ENCODE measurements around the gene GLYATL1B. TPM values are rescaled to one million over a fixed set of nuclear protein-coding genes. Genes with fewer than 3 reads are reported as not detected.
"Not testable (repeated sequence)": the region's sequence is repeated elsewhere in the genome, so short reads cannot be mapped to it uniquely, and the experiment has no call there.

GLYATL1B gene, protein sequence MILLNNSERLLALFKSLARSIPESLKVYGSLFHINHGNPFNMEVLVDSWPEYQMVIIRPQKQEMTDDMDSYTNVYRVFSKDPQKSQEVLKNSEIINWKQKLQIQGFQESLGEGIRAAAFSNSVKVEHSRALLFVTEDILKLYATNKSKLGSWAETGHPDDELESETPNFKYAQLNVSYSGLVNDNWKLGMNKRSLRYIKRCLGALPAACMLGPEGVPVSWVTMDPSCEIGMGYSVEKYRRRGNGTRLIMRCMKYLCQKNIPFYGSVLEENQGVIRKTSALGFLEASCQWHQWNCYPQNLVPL
- polyA plus RNA-seq (ENCODE audit: insufficient read length) = not detected

DNA sequence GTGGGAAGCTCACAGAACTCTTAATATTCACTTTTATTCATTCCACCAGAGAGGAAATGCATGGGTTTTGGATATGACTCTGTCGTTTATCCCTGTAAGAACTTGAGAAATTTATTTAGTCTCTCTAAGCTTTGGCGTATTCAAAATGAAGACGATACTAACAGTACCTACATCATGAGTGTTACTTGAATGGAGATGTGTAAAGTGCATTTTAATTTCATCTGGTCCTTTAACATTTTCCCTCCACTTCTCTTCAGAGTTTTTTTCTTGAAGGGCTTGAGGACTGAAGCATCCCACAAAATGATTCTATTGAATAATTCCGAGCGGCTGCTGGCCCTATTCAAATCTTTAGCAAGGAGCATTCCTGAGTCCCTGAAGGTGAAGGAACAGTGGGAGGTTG, at the start of gene GLYATL1B:
TSS of gene GLYATL1B (plus strand) at position 301 of the 400 bp plus-strand sequence. CDS start at position 301, 0 bp downstream.
- not testable (repeated sequence) for DNase-seq

DNA sequence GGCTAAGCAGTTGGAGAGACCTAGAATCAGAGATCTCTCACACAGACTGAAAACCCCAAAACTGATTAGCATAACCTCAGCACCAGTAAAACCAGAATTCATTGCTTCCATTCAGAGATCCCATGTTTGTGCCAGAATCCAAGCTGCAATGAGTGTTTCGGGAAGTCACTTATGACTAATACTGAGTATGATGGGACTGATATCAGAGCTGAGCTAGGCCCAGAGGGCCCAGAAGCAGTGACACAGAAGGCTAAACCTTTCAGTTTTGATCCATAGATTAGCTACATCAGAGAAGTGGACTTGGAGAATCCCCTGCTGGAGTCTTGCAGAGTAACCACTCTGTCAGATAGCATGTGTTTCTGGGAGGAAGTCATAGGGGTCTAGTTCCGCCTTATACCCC, 49.6 kb upstream of the GLYATL1B start:
- DNase-seq = not testable (repeated sequence)

DNA sequence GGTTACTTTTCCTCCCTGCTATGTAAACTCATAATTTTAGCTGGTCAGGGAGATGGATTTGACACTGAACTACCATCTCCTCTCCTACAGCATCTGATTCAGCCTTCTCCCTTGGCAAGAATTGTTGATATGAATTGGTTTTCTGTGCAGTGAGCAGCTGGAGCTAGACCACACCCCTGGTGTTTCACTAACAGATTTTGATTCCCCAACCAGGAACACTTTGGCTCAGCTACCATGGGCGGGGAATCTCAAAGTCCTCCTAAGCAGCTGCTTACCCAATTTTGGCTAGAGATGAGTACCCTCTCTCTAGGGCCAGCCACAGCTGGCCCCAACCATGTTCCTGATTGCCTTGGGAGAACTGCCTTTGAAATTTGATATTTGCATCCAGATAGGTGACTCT, 48.7 kb upstream of the GLYATL1B start:
- DNase-seq = peak; percentile 14

DNA sequence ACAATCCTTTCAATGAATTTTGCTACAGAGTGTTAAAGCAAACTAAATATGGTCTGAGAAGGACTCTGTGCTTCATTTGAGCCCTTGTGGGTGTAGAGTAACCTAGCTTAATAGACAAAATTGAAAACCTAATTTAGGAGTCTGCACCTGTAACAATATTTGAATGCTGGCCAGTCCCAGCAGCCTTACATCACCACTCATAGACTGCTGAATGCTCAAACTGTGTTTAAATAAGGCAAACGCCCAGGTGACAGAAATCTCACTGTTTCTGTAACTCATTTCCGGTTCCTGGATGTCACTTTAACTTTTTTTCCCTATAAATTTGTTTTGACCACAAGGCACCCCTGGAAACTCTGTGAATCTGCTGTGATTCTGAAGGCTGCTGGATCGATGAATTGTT, 45.5 kb upstream of the GLYATL1B start:
- DNase-seq = no peak

DNA sequence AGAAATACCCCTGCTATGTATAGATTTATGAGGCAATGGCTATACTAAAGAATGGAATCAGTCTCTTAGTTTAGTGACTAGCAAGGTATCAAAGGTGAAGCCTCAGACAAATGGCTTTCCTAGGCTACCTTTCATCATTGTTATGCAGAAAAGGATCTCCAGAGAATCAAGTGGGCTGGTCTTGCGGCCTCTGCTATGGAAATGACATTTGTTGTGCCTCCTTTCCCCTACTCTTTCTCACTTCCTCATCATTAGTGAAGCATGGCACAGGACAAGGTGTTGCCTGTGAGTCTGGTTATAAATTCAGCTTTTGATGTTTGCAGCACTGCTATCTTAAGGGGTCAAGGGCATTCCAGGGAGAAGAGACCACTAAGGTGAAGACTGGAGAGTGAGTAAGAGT, 34.7 kb upstream of the GLYATL1B start:
- not testable (repeated sequence) for DNase-seq

DNA sequence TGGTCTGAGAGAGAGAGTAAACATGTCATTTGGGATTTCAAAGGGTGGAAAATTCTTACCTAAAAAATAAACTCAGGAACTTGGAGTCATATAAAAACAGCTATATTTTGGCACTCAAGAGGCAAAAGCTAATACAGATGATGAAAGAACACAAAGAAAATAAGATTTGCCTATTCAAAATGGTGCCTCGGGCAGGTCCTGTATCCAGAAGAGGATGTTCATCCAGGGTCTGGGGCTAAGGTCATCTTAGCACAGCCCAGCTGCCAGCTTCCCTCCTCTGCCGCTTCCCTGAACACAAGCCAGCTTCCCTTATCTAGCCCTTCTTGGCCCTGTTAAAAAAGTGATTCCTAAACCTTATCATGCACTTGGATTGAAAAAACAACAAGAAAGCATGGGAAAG, 33.8 kb upstream of the GLYATL1B start:
- not testable (repeated sequence) for DNase-seq

DNA sequence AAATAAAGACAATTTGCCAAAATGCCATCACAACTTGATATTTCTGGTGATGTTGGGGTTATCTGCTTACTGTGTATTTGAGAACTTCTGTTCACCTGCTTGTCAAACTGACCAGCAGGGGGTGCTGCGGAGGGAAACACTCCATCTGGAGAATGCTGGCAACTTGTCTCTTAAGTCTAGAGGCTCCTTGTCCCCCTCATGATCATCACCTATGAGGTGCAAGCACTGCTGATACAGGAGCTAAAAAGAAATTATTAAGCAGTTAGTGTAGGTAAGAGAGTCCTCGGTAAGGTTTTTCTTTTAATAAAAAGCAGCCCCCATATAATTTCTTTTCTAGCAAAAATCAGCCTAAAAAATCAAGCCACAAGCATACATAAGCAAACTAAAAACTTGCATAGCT, 32.7 kb upstream of the GLYATL1B start:
- DNase-seq = peak; percentile 7

DNA sequence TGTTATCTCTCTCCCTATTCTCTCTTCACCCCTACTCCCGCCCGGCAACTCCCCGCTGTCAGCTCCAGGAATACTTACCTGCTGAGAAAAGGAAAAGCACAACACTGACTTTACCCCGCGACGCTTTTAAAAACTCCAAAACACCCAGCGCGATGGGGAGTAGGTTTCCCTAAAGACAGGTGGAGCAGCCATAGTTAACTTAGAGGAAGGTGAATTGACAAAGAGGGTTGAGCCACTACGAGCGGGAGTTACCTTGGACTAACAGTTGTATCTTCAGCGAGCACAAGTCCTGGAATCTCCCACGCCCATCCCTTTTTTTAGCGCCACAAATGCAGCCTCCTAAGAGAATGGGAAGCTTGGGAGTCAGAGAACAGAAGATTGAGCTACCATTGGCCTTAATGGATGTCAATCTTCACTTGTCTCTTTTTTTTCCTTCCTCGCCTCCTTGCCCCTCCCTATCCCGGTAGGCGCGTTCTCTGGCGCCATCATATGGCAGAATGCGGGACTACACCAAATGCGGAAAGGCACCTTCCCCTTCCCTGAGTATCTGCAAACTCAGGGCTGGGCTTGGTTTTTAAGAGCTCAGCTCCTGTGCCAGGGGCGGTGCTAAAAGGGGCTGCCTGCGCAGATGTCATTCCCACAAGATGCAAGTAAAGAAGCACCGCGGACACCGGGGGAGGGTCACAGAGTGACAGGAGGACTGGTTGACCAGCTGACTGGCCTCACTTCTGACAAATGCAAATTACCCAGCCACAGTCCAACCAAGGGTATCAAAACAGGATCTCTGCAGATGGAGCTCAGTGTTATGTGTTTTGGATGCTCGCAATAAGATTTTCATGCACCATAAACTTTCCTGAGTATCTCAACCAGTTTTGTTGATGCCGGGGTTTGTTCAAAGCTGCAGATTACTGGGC, 27.7 kb upstream of the GLYATL1B start:
- peak; percentile 84 for DNase-seq

DNA sequence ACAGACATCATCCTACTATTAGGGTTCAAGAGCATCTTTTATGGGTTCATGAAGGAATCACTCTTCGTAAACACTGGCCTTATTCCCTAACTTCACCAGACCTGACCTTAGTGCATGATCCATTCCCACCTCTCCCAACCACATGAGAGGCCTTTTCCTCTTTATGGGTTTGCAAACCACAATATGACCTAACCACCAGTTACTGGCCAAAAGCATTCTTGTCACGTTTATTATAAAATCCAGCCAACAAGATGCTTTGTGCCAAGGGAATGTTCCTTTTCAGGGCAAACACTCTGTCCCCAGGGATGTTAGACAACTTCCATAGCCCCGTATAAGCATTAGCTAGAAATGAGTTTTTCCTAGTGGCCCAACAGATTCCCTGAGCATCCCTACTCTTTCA, 26.0 kb upstream of the GLYATL1B start:
- not testable (repeated sequence) for DNase-seq

DNA sequence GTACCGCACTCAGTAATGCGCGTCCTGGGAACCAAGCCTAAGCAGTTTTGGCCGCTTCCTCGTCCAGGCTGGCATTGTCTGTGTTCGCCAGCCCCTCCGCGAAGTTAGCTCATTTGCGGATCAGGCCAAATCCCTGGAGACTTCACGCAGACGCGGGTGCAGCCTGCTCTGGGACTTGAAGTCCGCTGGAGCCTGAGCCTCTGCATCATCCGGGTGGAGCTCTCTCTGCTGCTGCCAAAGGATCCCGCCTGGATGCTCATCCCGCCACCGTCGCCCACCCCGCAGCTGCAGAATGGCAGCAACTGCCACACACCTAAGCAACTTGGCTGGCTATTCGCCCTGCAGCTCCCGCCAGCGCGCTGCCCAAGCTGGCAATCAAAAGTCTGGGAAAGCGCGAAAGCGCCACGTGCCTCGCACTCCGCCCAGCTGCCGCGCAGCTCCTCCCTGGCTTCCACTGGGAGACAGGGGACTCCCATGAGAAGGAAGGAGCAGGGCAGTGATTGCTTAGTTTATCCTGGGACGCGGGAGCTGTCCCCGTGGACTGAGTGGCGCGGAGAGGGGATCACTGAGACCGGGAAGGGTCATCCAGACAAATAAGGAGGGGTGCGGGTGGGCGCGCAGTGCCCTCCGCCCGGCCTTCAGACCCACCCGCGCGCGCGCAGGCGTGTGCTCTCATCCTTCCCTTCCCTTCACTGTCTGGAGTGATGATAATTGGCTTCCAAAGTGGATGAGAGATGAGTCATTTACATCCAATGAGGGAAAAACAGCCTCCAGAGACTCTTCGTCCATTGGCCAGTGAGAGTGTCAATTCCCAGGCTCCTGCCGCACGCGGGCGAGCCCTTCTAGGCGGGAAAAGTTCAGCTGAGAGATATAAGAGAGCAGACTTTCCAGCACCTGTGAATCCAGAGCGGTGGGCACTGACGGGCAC, 23.2 kb upstream of the GLYATL1B start:
- no peak for DNase-seq

DNA sequence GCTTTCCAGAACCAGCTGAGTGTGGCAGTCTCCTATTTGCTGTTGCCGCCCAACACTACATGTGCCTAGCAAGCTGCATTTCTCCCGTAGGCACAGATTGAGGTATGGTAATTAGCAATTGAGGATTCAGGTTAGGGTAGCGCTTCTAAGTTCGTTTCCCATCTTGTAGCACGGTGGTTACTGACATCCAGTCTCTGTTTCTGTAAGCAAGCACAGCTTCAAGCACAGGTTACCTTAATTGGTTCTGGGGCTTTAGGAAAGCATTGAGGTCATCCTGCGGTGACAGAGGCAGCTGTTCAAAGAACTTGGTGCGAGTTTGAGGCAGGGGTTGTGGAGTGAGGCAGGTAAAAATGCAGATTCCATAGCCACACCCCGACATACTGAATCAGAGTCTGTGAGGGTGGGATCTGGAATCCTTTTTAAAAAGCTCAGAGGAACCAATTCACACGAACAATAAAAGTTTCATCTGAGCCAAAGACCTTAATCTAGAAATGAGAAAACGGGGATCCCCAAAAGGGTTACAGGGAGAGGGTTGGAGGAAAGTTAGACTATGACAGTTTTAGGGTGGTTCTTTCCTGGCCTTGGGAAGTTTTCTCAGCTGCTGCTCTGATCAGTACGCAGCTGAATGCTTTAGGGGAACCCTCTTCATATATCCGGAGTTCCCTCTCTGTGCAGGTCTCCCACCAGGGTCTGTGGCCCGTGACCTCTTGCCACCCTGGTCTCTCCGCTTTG, 21.9 kb upstream of the GLYATL1B start:
- not testable (repeated sequence) for DNase-seq

DNA sequence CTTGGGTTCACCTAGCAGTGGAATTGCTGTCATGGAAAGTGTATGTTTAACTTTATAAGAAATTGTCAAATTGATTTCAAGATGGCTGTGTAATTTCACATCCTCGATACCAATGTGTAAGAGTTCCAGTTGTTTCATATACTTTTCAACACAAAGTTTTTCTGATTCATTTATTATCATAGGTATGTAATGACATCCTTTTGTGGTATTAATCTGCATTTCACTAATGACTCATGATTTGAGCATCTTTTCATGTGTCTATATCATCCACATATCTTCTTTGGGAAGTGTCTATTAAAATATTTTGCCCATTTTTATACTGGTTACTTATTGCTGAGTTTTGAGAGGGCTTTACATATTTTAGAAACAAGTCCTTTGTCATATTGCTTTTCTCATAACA, 17.0 kb upstream of the GLYATL1B start:
- DNase-seq = no peak

DNA sequence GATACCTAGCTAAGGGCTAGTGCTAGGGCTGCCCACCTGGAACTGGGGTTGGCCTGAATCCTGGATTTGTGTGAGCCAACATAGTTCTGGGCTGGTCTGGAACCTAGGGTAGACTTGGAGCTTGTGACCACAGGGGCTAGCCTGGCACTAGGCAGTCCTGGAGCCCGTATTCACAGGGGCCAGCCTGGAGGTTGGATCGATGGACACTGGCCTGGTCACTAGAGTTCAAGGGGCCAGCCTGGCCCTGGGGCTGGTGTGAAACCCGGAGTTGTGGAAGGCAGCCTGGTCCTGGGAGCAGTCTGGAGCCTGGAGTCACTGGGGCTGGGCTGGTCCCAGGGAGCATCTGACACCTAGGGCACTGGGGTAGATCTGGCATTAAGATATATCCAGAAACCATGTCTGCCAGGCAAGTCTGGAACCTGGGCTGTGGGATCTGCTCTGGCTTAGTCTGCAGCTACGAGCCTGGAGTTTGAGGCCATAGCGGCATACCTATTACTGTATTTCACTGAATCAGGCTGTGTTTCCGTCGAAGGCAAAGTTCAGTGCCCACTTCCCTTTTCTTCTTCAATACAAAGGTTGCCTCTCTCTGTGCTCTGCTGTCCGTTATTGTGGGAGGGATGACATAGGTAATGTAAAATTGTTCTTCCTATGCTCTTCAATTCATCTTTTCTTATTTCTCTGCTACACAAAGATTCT, 9.1 kb upstream of the GLYATL1B start:
- no peak for DNase-seq

DNA sequence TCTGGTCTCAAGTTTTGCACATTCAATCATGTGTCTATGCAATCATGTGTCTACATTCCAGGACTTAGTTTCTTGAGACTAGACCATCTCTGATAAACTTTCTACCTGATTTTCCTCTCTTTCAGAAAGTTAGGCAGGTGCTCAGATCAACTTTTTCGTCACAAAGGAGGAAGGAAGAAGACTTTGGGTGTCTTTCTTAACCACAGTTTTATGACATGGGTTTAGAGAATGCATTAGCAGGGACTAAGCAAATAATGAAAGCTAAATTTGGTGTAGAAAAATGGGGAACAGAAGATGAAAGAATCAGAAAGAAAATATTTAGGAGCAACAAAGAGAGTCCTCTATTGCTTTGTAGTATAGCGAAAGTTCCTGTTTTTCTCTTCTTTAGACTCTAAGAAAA, 7.7 kb upstream of the GLYATL1B start:
- DNase-seq = no peak

DNA sequence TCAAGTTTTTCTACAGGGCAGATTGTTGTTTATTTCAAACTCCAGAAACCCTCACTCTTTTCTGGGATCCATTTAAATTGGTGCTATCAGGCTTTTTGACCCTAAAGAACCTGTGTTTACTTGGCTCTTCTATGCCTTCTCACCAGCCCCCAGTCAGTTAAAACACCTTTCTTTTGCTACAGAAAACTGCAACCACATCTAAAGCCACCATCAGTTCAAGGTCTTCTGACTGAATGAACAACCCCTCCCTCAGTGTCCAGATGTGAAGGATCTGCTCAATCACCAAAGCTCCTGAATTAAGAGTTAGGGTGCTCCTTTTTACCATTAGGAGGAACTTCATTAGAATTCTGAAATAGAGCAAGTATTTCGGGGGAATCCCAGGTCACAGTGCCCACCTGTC, 7.0 kb upstream of the GLYATL1B start:
- no peak for DNase-seq

DNA sequence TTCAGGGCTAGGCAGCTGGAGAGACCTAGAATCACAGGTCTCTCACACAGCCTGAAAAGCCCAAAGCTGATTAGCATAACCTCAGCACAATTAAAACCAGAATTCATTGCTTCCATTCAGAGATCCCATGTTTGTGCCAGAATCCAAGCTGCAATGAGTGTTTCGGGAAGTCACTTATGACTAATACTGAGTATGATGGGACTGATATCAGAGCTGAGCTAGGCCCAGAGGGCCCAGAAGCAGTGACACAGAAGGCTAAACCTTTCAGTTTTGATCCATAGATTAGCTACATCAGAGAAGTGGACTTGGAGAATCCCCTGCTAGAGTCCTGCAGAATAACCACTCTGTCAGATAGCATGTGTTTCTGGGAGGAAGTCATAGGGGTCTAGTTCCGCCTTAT, 5.7 kb upstream of the GLYATL1B start:
- DNase-seq = not testable (repeated sequence)

DNA sequence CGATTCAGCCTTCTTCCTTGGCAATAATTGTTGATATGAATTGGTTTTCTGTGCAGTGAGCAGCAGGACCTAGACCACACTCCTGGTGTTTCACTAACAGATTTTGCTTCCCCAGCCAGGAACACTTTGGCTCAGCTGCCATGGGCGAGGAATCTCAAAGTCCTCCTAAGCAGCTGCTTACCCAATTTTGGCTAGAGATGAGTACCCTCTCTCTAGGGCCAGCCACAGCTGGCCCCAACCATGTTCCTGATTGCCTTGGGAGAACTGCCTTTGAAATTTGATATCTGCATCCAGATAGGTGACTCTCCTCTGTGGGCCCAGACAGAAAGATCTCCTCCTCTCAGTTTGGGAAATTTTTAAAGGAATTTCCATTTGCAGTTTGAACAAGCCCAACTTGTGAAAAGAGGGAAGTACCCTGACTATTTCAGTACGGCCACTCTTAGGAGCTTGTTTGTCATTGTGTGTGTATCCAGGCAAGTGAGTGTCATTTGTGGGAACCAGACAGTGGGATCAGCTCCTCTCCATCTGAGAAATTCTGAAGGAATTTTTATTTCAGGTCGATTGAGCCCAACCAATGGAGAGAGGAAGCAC, 4.6 kb upstream of the GLYATL1B start:
- not testable (repeated sequence) for DNase-seq

DNA sequence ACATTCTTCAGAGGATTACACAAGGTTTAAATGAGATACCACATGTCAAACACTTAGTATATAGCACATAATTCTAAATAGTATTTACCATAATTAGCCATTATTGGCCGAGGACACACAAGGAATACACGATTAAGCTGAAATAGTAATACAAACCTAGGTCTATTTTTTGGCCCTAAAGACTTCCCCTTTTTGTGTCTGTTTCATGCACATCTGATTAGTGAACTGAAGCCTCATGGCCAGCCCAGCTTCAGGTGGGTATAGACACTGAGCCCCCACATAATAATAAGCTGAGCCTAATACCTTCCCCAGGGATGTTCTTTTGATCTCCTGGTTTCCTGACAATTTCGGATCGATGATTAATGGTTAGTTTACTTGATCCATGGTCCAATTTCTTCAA, 2.1 kb downstream of the GLYATL1B start:
- no peak for DNase-seq

DNA sequence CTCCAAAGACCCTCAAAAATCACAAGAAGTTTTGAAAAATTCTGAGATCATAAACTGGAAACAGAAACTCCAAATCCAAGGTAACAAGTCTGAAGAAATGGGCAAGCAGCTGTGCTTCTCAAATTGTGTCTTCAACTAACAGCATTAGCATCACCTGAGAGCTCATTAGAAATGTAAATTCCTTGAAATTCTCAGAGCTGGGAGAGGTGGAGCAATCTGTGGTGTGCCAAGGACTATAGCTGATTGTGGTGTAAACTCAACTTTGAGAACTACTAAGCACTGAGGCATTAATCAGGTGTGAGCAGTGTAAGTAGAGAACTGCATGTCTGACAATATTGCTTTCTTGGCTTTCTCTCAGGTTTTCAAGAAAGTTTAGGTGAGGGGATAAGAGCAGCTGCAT, 7.5 kb downstream of the GLYATL1B start:
- not testable (repeated sequence) for DNase-seq

DNA sequence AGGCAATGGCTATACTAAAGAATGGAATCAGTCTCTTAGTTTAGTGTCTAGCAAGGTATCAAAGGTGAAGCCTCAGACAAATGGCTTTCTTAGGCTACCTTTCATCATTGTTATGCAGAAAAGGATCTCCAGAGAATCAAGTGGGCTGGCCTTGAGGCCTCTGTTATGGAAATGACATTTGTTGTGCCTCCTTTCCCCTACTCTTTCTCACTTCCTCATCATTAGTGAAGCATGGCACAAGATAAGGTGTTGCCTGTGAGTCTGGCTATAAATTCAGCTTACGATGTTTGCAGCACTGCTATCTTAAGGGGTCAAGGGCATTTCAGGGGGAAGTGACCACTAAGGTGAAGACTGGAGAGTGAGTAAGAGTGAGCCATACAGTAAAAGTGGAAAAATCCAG, 9.1 kb downstream of the GLYATL1B start:
- not testable (repeated sequence) for DNase-seq

Data from hindlimb muscle (tissue), 1 donor.